Thoracic aorta (tissue), 2 donors: Measurements from ENCODE around the gene ZNF189. TPM values are rescaled to one million over a fixed set of nuclear protein-coding genes. Genes with fewer than 3 reads are reported as not detected.

ENCODE experiments used
- ATAC-seq: fragments of 150-250 bp; one replicate; pipeline ENCODE4 v1.8.0; 2017; ENCODE audit warnings: low read depth; ENCODE audit not compliant: insufficient number of reproducible peaks, low FRiP score
- DNase-seq: peaks from one replicate; pipeline ENCODE4 v3.0.0-alpha.2; 2020; ENCODE audit warnings: low spot score
- H3K27ac ChIP-seq, 2 donors: fragments of 200-600 bp; sonication (generic); 1 replicate in 1 of 2; 2 replicates in 1 of 2; pipeline ENCODE4 v1.5.1; 2016; ENCODE audit warnings: mild to moderate bottlenecking in 2 of 2, moderate library complexity in 2 of 2
- H3K27me3 ChIP-seq: fragments of 200-600 bp; sonication (generic); replicated peaks from 2 replicates; pipeline ENCODE4 v1.6.0; 2016; ENCODE audit warnings: mild to moderate bottlenecking; ENCODE audit not compliant: insufficient read depth
- H3K36me3 ChIP-seq: fragments of 200-600 bp; sonication (generic); one replicate; pipeline ENCODE4 v1.5.1; 2016
- H3K4me1 ChIP-seq, 2 donors: fragments of 200-600 bp; sonication (generic); 1 replicate in 1 of 2; 2 replicates in 1 of 2; pipeline versions ENCODE4 v1.5.1 to v1.6.0; 2016; ENCODE audit warnings: low read depth in 2 of 2, mild to moderate bottlenecking in 1 of 2; ENCODE audit not compliant: control insufficient read depth in 1 of 2
- H3K4me3 ChIP-seq: fragments of 200-600 bp; sonication (generic); 2 replicates; pipeline ENCODE4 v1.5.1; 2016; ENCODE audit warnings: mild to moderate bottlenecking
- H3K9me3 ChIP-seq: fragments of 200-600 bp; sonication (generic); 2 replicates; pipeline ENCODE4 v1.5.1; 2016
- total RNA-seq, 2 donors: library from RNA; depleted of rRNA; stranded (reverse); fragments of >200 nt; gene quantifications; one replicate each; pipeline versions ENCODE4 v1.1.0 to v1.2.3, GENCODE V29; 2016
- TF ChIP-seq, protein P1 (sequence below): fragments of 200-600 bp; sonication (generic); IDR thresholded peaks from one replicate; pipeline ENCODE4 v1.5.1; 2019; ENCODE audit warnings: antibody characterized with exemption

Gene ZNF189
- total RNA-seq: 10 to 100 TPM; 20.4 to 28.2 TPM

DNA sequence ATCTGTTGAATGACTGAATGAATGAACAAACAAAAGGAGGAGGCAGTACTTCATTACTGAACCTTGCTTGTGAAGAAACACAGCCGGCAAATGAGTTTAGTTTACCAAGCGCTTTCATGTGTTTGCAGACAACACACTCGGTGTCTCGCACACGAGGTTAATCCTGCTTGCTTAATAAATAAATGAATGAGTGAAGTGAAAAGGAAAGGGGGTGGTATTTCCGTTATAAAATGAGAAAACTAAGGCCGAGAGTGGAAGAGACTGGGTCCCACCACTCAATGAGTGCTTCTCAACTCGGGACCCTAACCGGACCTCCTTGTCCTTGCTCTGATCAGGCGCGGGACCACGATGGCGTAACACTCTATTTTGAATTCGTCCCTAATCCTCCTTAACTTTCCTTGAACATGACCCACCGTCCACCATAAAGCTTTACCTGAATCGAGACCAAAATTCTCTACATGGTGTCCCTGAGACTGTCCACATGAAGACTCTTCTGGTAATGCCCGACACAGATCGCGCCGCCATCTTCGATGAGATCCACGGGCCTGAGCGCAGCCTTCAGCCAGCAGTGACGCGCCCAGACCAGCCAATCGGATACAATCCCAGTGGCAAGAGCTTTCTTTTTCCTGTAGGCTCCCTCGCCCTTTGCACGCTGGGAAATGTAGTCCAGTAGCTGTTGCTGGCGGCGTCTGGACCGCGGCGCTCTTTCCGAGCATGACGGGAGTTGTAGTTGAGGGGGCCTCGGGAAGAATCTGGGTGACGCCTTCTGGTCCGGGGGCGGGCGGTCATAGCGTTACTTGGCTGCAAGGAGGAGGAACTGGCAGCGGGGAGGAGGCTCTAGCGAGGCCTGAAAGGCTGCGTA lies at the start of gene ZNF189, which contains the start of gene MRPL50:
Gene ZNF189 (plus strand): TSS at position 784 of the 862 bp plus-strand sequence. CDS start 306 bp downstream, outside the sequence.
Gene MRPL50 (minus strand): TSS at position 551 of the 862 bp plus-strand sequence. CDS start 26 bp downstream, at position 525.
- Histone ChIP-seq H3K27me3 (no peaks in the 10 kb centered on the region), H3K4me3 (peak within 1 kb of the TSS; percentile 89), H3K9me3 (no peaks in the 10 kb centered on the region), H3K27ac (peak within 1 kb of the TSS; percentile 67 to 79), H3K36me3 (peaks cover 24% of the 10 kb centered on the region), H3K4me1 (peaks cover 13 to 41% of the 10 kb centered on the region in 2 donors)
- ATAC-seq: peak; percentile 99
- TF ChIP-seq, protein P1, sequence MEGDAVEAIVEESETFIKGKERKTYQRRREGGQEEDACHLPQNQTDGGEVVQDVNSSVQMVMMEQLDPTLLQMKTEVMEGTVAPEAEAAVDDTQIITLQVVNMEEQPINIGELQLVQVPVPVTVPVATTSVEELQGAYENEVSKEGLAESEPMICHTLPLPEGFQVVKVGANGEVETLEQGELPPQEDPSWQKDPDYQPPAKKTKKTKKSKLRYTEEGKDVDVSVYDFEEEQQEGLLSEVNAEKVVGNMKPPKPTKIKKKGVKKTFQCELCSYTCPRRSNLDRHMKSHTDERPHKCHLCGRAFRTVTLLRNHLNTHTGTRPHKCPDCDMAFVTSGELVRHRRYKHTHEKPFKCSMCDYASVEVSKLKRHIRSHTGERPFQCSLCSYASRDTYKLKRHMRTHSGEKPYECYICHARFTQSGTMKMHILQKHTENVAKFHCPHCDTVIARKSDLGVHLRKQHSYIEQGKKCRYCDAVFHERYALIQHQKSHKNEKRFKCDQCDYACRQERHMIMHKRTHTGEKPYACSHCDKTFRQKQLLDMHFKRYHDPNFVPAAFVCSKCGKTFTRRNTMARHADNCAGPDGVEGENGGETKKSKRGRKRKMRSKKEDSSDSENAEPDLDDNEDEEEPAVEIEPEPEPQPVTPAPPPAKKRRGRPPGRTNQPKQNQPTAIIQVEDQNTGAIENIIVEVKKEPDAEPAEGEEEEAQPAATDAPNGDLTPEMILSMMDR: no peak
- peak; percentile 98 for DNase-seq

DNA sequence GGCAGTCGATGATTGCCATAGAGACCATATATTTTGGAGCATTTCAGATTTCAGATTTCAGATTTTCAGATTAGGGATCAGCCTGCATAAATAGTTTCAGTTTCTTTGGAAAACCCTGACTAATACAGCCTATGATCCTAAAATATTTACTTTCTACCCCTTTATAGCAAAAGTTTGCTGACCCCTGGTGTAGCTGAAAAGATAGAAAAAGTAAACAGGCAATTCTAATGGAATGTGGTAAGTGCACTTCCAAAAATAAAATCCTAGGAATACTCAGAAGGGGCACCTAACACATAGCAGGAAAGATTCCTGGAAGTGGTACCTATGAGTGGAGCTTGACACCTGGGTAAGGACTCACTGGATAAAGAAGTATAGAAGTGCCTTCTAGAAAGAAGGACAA lies 48.4 kb upstream of the ZNF189 start:
- Histone ChIP-seq H3K4me3 (no peak overlapping the region), H3K27me3 (no peaks in the 10 kb centered on the region), H3K36me3 (no peaks in the 10 kb centered on the region), H3K4me1 (no peaks in the 10 kb centered on the region), H3K27ac (no peak overlapping the region), H3K9me3 (no peaks in the 10 kb centered on the region)
- DNase-seq (no peak), ATAC-seq (no peak)
- TF ChIP-seq, protein P1: no peak

DNA sequence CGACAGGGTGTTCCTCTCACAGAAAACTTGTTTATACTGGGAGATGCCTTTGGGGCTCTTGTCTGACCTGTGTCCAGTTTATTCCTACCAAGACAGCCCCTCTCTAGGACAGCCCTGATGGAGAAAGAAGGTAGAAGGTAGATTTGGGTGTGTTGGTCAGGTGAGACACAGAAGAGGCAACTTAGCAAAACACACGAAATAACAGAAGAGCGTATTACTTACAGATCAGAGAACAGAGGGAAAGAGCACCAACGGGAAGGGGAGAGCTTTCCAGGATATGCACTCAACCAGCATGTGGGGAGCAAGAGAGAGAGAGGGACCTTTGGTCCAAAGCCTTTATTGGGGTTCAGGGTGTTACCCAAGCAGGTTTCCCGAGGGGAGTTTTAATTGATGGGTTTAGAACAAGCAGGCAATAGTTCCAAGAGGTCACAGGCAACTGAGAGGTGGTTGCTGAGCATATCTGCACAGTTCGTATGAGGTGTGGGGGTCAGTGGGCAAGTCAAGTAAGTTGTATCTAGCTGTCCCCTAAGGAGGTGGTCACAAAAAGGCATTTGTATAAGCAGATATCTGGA lies 45.7 kb upstream of the ZNF189 start:
- no peaks in the 10 kb centered on the region for H3K27me3 ChIP-seq
- no peak overlapping the region for H3K4me3 ChIP-seq
- H3K27ac ChIP-seq: no peak overlapping the region
- ATAC-seq: no peak
- TF ChIP-seq, protein P1: no peak
- H3K9me3 ChIP-seq: no peaks in the 10 kb centered on the region
- no peaks in the 10 kb centered on the region for H3K36me3 ChIP-seq
- no peaks in the 10 kb centered on the region for H3K4me1 ChIP-seq
- no peak for DNase-seq

DNA sequence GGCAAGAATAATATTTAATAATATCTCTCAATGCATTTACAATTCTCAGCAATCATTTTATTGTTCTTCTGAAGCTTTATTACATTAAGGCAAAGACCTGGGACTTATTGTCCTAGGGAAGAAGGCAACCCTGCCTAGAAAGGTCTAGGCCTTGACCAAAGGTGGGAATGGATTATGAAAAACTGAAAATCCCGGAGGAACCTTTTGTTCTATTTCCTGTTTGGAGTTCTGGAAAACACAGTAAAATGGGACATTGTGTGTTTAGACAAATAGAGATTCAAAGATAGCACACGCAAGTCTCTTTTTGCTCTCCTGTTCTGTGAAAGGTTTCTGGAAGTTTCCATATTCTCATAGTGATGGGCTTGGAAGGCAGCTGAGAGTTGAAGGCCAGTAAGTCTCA lies 45.0 kb upstream of the ZNF189 start:
- TF ChIP-seq, protein P1: no peak
- H3K27ac ChIP-seq: no peak overlapping the region
- H3K4me1 ChIP-seq: no peaks in the 10 kb centered on the region
- DNase-seq (no peak), ATAC-seq (no peak)
- no peaks in the 10 kb centered on the region for H3K9me3 ChIP-seq
- no peaks in the 10 kb centered on the region for H3K27me3 ChIP-seq
- H3K36me3 ChIP-seq: no peaks in the 10 kb centered on the region
- no peak overlapping the region for H3K4me3 ChIP-seq

DNA sequence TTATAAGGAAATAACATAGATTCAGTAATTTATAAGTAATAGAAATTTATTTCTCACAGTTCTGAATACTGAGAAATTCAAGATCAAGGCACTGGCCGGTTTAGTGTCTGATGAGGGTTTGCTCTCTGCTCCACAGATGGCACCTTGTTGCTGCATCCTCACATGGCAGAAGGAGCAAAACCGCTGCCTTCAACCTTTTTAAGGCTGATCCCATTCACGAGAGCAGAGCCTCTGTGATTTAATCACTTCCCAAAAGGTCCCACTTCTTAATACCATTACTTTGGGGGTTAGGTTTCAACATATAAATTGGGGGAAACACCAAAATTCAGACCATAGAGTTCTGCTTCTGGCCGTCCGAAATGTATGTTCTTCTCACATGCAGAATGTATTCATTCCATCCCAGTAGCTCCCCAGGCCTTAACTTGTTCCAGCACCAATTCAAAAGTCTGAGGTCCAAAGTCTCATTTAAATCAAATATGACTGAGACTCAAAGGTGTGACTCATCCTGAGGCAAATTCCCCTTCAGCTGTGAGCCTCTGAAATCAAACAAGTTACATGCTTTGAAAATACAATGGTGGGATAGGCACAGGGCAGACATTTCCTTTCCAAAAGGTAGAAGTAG lies 44.4 kb upstream of the ZNF189 start:
- Histone ChIP-seq H3K4me1 (no peaks in the 10 kb centered on the region), H3K36me3 (no peaks in the 10 kb centered on the region), H3K9me3 (no peaks in the 10 kb centered on the region), H3K27me3 (no peaks in the 10 kb centered on the region), H3K27ac (no peak overlapping the region), H3K4me3 (no peak overlapping the region)
- DNase-seq (no peak), ATAC-seq (no peak)
- TF ChIP-seq, protein P1: no peak
